AG10803 (cell line): ENCODE measurements around the gene CD36.

Experiments used
- DNase-seq: peaks from one replicate; pipeline ENCODE4 v3.0.0; 2010; ENCODE audit warnings: low read depth
- H3K4me3 ChIP-seq: 2 replicates; pipeline ENCODE4 v1.5.1; 2011; ENCODE audit warnings: mild to moderate bottlenecking, low read length, control low read depth
- TF ChIP-seq, protein P1 (sequence below): conservative IDR thresholded peaks from 2 replicates; pipeline ENCODE4 v1.5.1; 2011; ENCODE audit warnings: mild to moderate bottlenecking, low read length, control low read depth, inconsistent platforms

Gene CD36

GRCh38 chr7:80634505-80634904 is 3.9 kb upstream of the CD36 start:
- no peak overlapping the region for H3K4me3 ChIP-seq
- TF ChIP-seq, protein P1, sequence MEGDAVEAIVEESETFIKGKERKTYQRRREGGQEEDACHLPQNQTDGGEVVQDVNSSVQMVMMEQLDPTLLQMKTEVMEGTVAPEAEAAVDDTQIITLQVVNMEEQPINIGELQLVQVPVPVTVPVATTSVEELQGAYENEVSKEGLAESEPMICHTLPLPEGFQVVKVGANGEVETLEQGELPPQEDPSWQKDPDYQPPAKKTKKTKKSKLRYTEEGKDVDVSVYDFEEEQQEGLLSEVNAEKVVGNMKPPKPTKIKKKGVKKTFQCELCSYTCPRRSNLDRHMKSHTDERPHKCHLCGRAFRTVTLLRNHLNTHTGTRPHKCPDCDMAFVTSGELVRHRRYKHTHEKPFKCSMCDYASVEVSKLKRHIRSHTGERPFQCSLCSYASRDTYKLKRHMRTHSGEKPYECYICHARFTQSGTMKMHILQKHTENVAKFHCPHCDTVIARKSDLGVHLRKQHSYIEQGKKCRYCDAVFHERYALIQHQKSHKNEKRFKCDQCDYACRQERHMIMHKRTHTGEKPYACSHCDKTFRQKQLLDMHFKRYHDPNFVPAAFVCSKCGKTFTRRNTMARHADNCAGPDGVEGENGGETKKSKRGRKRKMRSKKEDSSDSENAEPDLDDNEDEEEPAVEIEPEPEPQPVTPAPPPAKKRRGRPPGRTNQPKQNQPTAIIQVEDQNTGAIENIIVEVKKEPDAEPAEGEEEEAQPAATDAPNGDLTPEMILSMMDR: no peak
- DNase-seq: peak; percentile 93

GRCh38 chr7:80635533-80635932 is 2.9 kb upstream of the CD36 start:
- TF ChIP-seq, protein P1: no peak
- no peak overlapping the region for H3K4me3 ChIP-seq
- DNase-seq: peak; percentile 88

DNA sequence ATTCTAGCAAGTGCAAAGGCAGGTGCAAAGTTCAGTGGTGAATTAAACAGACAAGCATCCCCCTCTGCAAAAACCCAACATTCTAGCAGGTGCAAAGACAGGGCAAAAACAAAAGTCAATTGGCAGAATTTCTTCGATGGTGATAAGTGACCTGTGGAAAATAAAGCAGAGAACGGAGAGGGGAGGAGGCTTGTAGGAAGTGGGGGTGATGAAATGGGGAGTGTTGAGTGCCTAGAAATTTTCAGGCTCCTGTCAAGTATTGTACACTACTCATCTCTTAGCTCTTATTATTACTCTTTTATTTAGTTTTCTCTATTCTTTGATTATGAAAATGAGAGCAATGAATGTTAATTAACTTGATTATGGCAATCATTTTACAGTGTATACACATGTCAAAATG is 2.4 kb upstream of the CD36 start:
- TF ChIP-seq, protein P1: no peak
- no peak for DNase-seq
- H3K4me3 ChIP-seq: no peak overlapping the region

DNA sequence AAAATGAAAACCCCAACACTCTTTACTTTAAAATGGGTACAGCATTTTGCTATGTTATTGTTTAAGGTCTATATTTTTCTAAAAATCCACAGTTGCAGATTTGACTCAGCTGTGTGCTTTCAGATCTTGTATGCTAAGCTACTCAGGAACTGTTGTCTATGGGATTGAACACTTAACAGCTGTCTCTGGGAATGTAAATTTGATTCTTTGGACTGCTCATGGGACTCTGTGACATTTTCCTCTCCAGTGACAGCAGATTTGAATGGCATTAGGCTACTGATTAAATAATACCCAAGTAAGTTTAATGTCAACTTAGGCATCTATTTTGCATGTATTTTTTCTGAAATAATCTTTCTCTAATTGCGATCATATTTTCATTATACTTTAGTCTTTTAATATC is 1.7 kb upstream of the CD36 start:
- DNase-seq: no peak
- no peak overlapping the region for H3K4me3 ChIP-seq
- TF ChIP-seq, protein P1: no peak

GRCh38 chr7:80637454-80637853 is 988 bp upstream of the CD36 start:
- H3K4me3 ChIP-seq: no peak overlapping the region
- TF ChIP-seq, protein P1: no peak
- DNase-seq: no peak

DNA sequence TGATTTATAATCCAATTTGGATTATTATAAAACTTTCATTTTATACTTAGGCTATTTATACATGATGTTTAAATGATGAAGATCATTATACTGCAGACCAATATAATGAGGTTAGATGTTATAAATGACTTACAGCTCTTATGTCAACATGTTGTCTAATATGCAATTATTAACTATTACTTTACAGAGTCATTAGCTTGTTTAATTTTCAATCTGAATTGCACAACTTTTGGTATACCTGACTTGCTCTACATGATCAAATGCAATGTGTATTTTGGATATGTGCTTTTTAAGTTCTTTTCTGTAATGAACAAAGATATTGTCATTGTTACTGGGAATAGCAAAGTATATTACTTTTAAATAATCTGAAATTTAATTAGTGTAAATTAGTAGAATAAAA is 569 bp downstream of the CD36 start:
- TF ChIP-seq, protein P1: no peak
- no peak for DNase-seq
- H3K4me3 ChIP-seq: no peak overlapping the region

DNA sequence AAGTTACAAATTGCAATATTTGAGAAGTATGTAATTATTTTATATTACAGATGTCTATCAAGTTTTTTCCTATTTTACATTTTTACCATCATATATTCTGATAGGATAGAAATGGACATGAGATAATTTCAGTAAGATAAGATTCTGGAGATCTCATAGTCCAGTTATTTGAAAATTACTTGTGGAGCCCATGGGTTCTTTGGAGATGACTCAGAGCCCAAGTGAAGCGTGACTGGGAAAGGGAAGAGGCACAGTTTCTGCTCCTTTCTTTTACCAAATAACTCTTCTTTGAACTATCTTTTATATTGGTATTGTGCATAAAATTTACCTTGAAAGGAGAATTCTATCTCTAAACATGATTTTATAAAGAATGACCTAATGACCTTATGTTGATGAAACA is 2.4 kb downstream of the CD36 start:
- H3K4me3 ChIP-seq: no peak overlapping the region
- peak; percentile 67 for DNase-seq
- TF ChIP-seq, protein P1: no peak
